SK-N-SH (cell line): Measurements from ENCODE around the gene DNAJB11.
"Not testable (repeated sequence)": the region's sequence is repeated elsewhere in the genome, so short reads cannot be mapped to it uniquely, and the experiment has no call there.

Experiments used
- CTCF ChIP-seq: fragments of 200-600 bp; sonication (generic); IDR thresholded peaks from 2 replicates; pipeline ENCODE4 v1.6.1; 2017; ENCODE audit warnings: antibody characterized with exemption, mild to moderate bottlenecking, moderate library complexity
- POLR2AphosphoS5 ChIP-seq: IDR thresholded peaks from 2 replicates; pipeline ENCODE4 v1.6.1; 2012; ENCODE audit warnings: low read depth, low read length

DNA sequence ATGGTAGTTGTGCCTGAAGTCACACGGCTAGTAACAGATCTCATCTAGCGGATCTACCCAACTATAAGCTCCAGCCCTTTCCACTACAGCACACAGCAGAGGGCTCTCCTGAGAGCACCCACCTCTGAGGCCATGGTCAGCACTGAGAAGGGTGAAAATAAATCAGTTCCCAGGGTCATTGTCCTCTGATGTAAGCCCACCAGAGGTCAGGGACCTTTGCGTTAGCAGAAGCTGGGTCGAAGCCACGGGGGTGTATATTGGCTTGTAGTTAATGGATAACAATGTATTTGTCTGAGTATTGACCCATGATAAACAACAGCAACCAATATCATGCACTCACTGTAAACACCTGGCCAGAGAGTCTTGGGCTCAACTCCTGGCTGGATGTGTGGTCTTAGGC, 63.7 kb downstream of the DNAJB11 start:
- not testable (repeated sequence) for TF ChIP-seq POLR2AphosphoS5, CTCF
